ENCODE results near the gene GTF2F1.

DNA sequence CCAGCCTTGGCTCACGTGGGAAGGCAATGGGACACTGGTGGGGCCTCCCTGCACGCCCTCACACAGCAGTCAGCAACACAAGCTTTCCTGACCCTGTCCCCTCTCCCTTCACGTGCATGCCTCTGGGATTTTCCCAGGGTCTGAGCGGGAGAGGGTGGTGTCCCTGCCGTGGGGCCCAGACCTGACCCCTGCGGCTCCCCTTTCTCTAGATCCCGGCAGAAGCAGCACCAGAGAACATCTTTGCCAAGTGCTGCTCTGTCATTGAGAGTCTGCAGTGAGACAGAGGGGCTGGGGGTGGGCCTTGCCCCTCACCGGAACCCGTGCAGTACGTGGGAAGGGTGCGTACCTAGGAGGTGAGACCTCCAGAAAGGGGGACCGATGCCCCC lies 19.1 kb upstream of the GTF2F1 start:
- TF ChIP-seq CTCF (IDR thresholded peaks at IDR 0.05): no peak
- TF ChIP-seq EZH2 (IDR thresholded peaks at IDR 0.05; ENCODE audit: borderline replicate concordance, insufficient read depth, low read depth, low read length, poor library complexity, severe bottlenecking): no peak
